8988T (cell line): ENCODE results near the gene TMED9.
A peak's percentile ranks its signal among the peaks of the same experiment; 100 is the strongest.

Experiments used
- DNase-seq: peaks from one replicate; pipeline ENCODE4 v3.0.0; 2011

TMED9 gene

GRCh38 chr5:177588413-177588909 lies 3.5 kb upstream of the TMED9 start:
- DNase-seq: no peak

DNA sequence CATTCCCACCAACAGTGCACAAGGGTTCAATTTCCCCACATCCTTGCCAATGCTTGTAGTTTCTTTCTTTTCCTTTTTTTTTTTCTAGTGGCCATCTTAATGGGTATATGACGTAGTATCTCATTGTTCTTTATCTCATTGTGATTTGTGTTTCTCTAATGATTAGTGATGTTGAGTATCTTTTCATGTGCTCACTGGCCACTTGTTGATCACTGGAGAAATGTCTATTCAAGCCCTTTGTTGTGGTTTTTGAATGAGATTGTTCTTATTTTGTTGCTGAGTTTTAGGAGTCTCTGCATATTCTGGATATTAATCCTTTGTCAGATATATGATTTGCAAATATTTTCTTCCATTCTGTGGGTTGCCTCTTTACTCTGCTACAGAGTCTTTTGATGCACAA lies 1.6 kb upstream of the TMED9 start:
- DNase-seq: no peak

DNA sequence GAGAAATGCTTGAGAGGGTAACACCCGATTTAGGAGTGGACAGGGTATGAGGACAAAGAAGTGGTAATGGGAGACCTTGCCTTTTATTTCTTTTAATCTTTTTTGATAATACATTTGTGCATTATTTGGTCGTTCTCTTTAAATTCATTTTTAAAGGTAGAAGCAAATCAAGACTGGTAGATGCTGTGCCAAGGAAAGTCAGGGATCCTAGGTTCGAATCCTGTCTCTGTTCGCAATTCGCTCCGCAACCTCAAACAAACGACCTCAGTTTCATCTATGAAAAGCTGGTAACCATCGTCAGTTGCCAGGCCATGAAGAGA lies 353 bp upstream of the TMED9 start:
- DNase-seq: no peak

- DNase-seq: no peak
These were observed 902 bp downstream of the TMED9 start for GRCh38 chr5:177592905-177593304.

DNA sequence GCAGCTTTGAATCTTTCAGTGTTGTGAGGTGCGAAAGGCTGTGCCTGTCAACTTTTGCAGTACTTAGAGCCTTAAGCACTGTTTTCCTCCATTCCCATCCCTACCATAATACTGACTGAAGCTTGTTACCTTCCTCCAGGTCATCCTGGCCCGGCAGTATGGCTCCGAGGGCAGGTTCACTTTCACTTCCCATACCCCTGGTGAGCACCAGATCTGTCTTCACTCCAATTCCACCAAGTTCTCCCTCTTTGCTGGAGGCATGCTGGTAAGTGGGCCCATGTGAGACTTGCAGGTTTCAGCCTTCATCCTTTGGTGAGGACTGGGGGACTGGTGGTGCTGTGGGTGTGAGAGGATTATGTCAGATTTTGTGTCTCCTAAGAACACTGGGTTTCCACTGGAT lies 1.5 kb downstream of the TMED9 start:
- no peak for DNase-seq

DNA sequence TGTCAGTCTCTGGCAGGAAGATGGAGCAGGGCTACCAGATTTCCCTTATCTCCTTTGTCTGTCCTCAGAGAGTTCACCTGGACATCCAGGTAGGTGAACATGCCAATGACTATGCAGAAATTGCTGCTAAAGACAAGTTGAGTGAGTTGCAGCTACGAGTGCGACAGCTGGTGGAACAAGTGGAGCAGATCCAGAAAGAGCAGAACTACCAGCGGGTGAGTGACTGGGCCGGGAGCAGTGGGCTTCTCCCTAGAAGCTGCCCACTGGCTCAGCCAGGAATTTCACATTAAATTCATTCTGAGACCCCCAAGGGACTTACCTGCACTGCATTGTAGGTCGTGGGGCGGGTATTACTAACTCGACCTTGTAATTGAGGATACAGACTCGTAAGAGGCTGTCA lies 2.1 kb downstream of the TMED9 start:
- DNase-seq: no peak

DNA sequence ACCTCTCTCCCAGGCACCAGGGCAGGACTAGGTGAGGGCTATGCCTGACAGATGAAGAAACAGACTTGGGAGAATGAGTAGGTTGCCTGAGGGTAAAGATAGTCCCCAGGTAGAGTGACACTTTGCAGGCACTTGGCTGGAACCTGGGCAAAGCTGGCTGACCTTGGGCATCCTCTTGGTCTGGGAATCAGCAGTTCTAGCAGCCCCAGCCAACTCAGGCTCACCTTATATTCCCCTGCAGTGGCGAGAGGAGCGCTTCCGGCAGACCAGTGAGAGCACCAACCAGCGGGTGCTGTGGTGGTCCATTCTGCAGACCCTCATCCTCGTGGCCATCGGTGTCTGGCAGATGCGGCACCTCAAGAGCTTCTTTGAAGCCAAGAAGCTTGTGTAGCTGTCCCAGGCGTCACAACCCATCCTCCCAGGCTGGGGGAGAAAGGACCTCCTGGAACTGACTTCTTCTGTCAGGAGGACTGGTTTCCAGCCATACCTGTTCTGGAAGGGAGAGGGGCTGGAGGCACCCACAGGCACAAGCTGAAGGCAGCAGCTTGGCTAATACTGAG lies 3.1 kb downstream of the TMED9 start:
- DNase-seq: no peak

GRCh38 chr5:177595991-177596774 lies 4.2 kb downstream of the TMED9 start:
- no peak for DNase-seq

DNA sequence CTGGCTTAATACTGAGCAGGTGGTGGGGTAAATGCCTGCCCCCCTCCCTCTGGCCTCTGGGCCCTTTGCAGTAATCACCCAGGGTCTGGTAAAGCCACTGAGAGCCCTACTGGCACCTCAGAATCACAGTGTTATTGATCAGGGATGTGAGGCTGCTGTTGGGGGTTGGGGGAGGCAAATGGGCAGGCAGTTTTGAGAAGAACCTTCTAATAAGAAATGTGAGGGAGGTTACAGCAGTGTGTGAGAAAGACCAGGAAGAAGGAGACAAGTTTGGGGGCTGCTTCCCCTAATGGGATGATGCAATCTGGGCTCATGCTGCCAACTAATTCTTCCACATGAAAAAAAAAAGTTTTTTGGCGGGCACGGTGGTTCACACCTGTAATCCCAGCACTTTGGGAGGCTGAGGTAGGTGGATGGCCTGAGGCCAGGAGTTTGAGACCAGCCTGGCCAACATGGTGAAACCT lies 4.8 kb downstream of the TMED9 start:
- no peak for DNase-seq

DNA sequence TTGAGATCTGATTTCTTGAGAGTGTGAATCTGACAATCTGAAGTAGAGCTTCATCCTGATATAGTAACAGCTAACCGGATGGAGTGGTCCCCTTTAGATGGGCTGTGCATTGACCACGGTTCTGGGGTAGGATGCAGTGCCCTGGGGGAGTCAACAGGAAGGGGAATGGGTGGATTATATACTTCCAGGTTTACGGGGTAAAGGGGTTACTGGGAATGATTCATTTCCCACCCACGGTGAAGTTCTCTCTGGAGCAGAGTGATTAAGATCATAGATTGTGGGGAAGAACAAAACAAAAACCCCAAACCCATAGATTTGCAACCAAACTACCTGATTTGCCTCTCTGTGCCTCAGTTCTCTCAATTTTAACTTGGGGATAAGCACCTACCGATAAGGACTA lies 6.5 kb downstream of the TMED9 start:
- no peak for DNase-seq

GRCh38 chr5:177599731-177600507 lies 7.9 kb downstream of the TMED9 start, which contains the start of gene B4GALT7:
B4GALT7 (plus strand) TSS chr5:177600132; CDS start chr5:177600211, 79 bp downstream.
- peak; percentile 78 for DNase-seq

DNA sequence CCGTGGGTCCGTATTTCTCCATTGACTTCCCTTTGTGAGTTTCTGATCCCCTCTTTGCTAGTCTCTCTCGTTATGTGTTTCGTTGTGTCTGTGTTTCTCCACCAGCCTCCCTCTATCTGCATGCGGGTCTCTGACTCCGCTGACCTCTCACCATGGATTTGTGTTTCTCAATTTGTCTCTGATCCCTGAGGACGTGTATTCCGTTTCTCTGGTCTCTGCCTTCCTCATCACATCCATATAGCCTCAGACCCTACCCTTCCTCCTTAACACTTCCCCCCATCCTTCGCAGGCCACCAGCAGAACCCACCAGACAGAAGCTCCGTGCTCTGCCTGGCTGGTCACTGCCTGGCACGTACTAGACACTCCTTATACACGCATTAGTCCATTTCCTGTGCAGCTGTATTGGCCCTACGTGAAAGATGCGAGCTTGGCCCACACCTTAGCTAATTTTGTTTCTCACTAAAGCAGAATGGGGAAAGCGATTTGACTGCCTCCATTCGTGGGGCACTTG lies 8.6 kb downstream of the TMED9 start:
- no peak for DNase-seq

DNA sequence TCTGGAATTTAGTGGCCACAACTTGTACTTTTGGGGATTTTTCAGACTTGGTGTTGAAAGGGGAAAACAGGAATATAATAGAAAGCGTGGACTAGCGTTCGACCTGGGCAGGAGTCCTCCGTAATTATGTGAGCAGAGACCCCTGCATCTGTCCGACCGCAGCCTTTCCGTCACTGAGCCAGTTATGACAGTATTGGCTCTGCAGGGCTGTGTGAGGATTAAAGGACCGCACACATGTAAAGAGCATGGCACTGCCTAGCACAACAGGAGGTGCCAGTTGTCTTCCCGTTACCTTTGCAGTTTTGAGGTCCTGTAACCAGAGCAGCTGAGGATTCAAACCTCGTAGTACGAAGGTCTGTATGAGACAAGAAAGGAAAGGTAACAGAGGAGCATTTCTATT lies 9.1 kb downstream of the TMED9 start:
- DNase-seq: no peak

- no peak for DNase-seq
These were observed 9.8 kb downstream of the TMED9 start for GRCh38 chr5:177601577-177602457.

GRCh38 chr5:177602458-177602830 lies 10.4 kb downstream of the TMED9 start:
- no peak for DNase-seq

DNA sequence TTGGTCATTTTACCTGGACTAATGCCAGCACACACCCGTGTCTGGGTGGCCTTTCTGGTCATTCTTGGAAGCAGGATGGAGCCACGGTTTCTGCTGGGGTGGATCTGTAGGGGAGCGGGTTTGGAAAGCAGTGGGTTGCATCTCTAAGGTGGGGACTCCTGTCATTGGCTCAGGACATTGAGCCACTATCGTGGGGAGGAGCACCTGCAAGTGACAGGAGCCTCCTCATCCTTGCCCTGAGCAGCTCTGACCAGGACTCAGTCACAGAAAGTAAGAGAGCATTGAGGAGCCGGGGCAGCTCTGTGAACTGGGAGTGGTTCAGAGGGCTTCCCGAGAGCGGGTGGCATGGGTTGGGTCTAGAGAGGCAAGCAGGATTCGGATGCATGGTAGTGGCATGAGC lies 11.6 kb downstream of the TMED9 start:
- no peak for DNase-seq

DNA sequence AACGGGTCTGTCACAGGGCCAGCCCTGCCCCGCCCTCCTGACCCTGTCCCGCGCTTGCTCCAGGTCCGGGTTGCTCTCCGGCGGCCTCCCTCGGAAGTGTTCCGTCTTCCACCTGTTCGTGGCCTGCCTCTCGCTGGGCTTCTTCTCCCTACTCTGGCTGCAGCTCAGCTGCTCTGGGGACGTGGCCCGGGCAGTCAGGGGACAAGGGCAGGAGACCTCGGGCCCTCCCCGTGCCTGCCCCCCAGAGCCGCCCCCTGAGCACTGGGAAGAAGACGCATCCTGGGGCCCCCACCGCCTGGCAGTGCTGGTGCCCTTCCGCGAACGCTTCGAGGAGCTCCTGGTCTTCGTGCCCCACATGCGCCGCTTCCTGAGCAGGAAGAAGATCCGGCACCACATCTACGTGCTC lies 12.1 kb downstream of the TMED9 start:
- no peak for DNase-seq

DNA sequence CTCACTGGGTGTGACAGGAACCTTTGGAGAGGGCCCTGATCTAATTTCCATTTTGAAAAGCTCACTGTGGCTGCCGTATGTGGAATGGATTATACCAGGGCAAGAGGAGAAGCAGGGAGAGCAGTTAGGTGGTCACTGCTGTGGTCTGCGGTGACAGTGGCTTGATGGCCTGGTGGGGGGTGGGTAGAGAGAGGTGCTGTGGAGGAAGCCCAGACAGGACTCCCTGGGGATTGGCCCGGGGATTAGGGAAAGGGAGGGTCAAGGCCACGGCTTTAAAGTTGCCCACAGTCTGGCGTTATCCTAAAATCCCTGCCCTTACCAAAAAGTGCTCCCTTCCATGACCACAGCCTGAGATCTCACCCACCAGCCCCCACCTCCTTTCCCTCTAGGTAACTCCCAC lies 12.7 kb downstream of the TMED9 start:
- DNase-seq: no peak

DNA sequence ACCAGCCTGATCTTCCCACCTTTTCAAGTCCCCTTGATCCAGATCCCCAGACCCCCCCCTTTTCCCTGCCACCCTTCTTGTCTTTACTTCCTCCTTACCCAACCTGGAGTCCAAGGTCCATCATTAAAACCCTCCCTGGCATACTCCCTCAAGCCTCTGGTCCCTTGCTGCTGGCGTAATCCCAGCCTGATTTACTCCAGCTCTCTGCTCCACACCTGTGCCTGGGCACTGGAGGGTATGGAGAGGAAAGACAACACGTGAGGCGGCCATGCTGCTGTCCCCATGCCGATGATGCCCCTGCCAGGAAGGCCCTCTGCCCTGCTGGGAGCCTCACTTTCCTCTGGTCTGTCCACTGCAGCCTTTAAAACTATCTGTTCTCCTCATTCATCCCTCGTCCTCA lies 13.1 kb downstream of the TMED9 start:
- no peak for DNase-seq

DNA sequence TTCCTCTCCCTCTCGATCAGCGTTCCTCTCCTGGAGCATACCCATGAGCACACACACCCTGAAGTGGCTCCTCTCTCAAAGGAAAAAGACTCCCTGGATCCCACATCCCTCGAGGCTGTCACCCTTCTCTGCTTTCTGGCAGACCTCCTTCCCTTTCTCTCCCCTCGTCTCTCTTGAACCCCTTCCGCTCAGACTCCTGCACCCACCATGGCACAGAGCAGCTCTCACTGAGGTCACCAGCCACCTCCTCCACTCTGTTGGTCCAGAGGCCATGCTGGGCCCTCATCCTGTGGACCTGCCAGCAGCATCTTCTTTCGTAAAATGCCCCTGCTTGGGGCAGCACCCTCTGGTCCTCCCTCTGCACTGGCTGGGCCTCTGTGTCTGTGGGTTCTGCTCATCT lies 13.7 kb downstream of the TMED9 start:
- no peak for DNase-seq

DNA sequence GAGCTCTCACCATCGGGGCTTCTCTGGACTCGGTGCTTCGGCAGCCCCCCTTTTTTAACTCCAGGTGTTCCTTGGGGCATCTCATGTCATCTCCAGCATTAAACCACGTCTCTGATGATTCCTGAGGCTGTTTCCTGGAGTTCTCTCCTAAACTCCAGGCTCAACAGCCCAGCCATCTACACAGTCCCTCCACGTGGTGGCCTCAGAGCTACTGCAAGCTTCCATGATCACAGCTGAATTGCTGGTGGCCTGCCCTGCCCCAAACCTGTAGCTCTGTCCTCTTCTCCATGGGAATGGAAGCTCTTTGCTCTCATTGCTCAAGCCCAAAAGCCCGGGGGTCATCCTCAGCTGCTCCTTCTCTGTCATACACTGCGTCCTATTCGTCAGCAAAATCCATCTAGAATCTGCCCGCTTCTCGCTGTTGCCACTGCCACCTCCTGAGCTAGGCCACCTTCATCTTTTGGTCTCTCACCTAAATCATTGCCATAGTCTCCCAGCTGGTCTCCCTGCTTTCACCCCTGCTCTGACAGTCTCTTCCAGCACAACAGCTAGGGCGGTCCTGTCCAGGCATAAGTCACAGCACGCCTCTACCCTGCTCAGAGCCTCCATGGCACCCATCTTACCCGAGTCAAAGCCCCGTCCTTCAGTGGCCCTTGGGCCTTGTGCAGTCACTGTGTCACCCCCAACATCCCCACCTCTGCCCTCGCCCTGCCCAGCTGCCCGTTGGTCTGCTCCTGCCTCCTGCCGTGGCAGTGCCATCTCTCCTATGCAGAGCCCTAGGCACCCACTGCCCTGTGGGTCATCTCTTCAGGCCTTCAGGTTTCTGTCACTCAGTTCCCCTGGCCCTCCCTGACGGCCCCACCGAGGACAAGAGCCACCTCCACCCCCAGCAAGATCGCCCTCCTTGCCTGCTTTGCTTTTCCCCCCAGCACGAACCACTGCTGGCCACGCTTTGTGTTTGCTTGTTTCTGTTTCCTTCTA lies 14.4 kb downstream of the TMED9 start:
- DNase-seq: no peak

DNA sequence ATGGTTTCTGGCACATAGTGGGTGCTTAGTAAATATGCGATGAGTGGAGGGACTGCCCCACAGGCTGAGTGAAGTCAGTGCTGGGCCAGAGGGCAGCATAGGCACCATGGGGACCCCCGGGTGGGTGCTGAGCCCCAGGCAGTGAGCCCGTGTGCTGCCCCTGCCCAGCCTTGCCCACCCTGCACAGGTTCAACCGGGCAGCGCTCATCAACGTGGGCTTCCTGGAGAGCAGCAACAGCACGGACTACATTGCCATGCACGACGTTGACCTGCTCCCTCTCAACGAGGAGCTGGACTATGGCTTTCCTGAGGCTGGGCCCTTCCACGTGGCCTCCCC lies 15.1 kb downstream of the TMED9 start:
- DNase-seq: no peak
